Stimulated activated CD8-positive, alpha-beta memory T cell treated with anti-CD3 and anti-CD28 coated beads, Interleukin-15, amount 100 ng/mL, for 24 hours (primary cell): Measurements from ENCODE around the gene EN2.
"Not testable (repeated sequence)": the region's sequence is repeated elsewhere in the genome, so short reads cannot be mapped to it uniquely, and the experiment has no call there.

Source experiments
- DNase-seq: peaks from one replicate; pipeline ENCODE4 v3.0.0-alpha.2; 2020; ENCODE audit warnings: low read depth

The EN2 gene

GRCh38 chr7:155425887-155426286 is 32.0 kb upstream of the EN2 start:
- no peak for DNase-seq

GRCh38 chr7:155426543-155427410 is 31.2 kb upstream of the EN2 start:
- no peak for DNase-seq

- DNase-seq, result no peak
Measured at GRCh38 chr7:155427411-155428038, 30.4 kb upstream of the EN2 start.

- DNase-seq, result no peak
Measured at GRCh38 chr7:155428171-155428834, 29.6 kb upstream of the EN2 start.

GRCh38 chr7:155429651-155430050 is 28.3 kb upstream of the EN2 start:
- no peak for DNase-seq

- no peak for DNase-seq
Measured at GRCh38 chr7:155430606-155431005, 27.3 kb upstream of the EN2 start.

- DNase-seq, result no peak
Measured at GRCh38 chr7:155431231-155431630, 26.7 kb upstream of the EN2 start.

- DNase-seq, result no peak
Measured at GRCh38 chr7:155431711-155432110, 26.2 kb upstream of the EN2 start.

- DNase-seq, result no peak
Measured at GRCh38 chr7:155435110-155435509, 22.8 kb upstream of the EN2 start.

- no peak for DNase-seq
Measured at GRCh38 chr7:155437836-155438235, 20.1 kb upstream of the EN2 start.

- no peak for DNase-seq
Measured at GRCh38 chr7:155438777-155439176, 19.2 kb upstream of the EN2 start.

GRCh38 chr7:155439311-155440017 is 18.5 kb upstream of the EN2 start:
- no peak for DNase-seq

- no peak for DNase-seq
Measured at GRCh38 chr7:155440018-155440410, 17.9 kb upstream of the EN2 start.

GRCh38 chr7:155441856-155442255 is 16.1 kb upstream of the EN2 start:
- no peak for DNase-seq

GRCh38 chr7:155444746-155445145 is 13.2 kb upstream of the EN2 start:
- no peak for DNase-seq

- DNase-seq, result not testable (repeated sequence)
Measured at GRCh38 chr7:155445606-155446005, 12.3 kb upstream of the EN2 start.

- no peak for DNase-seq
Measured at GRCh38 chr7:155447603-155448002, 10.3 kb upstream of the EN2 start.

GRCh38 chr7:155448632-155449007 is 9.3 kb upstream of the EN2 start:
- DNase-seq, result no peak

- no peak for DNase-seq
Measured at GRCh38 chr7:155449008-155449868, 8.7 kb upstream of the EN2 start.

GRCh38 chr7:155449869-155450557 is 7.9 kb upstream of the EN2 start:
- no peak for DNase-seq

GRCh38 chr7:155450558-155450969 is 7.4 kb upstream of the EN2 start:
- DNase-seq, result no peak
